ENCODE results near the gene SLC35G4.

- no peak for TF ChIP-seq CTCF (IDR thresholded peaks at IDR 0.05)
- TF ChIP-seq POLR2A (IDR thresholded peaks at IDR 0.05), result no peak
Observed at GRCh38 chr18:11577271-11578112, 31.9 kb upstream of the SLC35G4 start.

Measured in testis (tissue), 2 donors.